GM12891 (cell line): ENCODE data around the gene MIA3.

Source experiments
- DNase-seq: peaks from one replicate; pipeline ENCODE4 v3.0.0; 2011; ENCODE audit warnings: low spot score; ENCODE audit not compliant: insufficient read length
- FAIRE-seq: peaks from 2 replicates; lab custom pipeline; 2011; peaks lifted over from hg19 to GRCh38; lab: Jason Lieb, UNC
- PAX5 ChIP-seq: IDR thresholded peaks from 2 replicates; pipeline ENCODE4 v1.6.1; 2011; ENCODE audit warnings: low read length, moderate library complexity, mild to moderate bottlenecking; ENCODE audit not compliant: insufficient read depth, severe bottlenecking
- POLR2A ChIP-seq: IDR thresholded peaks from 2 replicates; pipeline ENCODE4 v1.6.1; 2011; ENCODE audit warnings: low read depth, low read length, control low read depth
- POLR2AphosphoS5 ChIP-seq: IDR thresholded peaks from 2 replicates; pipeline ENCODE4 v1.6.1; 2011; ENCODE audit warnings: low read depth, low read length, control low read depth
- POU2F2 ChIP-seq: IDR thresholded peaks from 2 replicates; pipeline ENCODE4 v1.6.1; 2011; ENCODE audit warnings: low read depth, mild to moderate bottlenecking, control low read depth, low read length, moderate library complexity
- SPI1 ChIP-seq: IDR thresholded peaks from 2 replicates; pipeline ENCODE4 v1.6.1; 2011; ENCODE audit warnings: low read depth, low read length, control low read depth
- TAF1 ChIP-seq: IDR thresholded peaks from 2 replicates; pipeline ENCODE4 v1.6.1; 2011; ENCODE audit warnings: low read depth, low read length, control low read depth

The MIA3 gene

DNA sequence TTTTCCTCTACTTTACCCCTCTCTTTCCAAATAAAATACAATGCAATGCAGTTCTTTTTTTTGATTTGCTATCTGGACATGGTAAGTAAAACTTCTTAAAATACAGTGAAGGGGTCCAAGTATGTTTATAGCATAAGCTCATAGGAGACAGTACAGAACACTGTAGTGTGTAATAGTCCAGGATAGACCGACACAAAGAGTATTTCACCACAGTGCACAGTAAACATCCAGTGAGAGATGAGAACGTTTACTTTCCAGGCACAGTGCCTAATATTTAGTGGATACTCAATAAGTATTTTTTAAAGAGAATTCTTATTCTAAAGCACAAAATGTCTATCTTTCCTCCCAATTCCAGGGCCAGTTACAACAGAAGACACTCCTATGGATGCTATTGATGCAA lies 14.9 kb downstream of the MIA3 start:
- FAIRE-seq (no peak), DNase-seq (no peak)
- no peak for TF ChIP-seq TAF1
- TF ChIP-seq POU2F2, result no peak
- TF ChIP-seq PAX5, result no peak
- no peak for TF ChIP-seq POLR2AphosphoS5
- no peak for TF ChIP-seq POLR2A
- no peak for TF ChIP-seq SPI1

DNA sequence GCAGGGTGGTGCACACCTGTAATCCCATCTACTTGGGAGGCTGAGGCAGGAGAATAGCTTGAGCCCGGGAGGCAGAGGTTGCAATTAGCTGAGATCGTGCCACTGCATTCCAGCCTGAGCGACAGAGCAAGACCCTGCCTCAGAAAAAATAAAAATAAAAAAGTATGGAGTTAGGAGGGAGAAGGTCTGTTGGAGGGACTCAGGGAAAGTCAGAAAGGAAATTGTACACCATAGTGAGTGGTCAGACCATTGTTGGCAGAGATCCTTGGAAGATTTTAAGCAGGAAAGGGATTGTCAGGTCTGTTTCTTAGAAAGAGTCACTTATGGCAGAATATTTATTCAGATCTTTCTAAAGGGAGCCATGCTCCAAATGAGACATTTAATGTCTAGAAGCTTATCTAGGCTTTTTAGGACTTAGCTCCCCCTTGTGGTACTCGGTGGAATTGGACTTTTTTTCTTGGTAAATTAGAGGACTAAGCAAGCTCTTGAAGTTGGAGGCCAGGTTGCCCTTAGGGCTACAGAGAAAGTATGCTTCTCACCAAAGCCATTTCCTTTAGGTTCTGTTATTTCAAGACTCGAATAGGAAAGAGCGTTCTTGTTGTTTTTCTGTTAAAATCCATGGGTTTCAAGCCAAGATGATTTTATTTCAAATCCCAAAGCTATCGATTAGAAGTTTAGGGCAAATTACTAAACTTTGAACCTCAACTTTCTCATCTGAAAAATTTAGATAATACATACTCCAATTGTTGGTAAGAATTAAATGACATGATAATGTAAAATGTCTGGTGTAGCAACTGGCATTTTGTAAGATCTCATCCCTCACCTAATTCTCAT lies 16.5 kb downstream of the MIA3 start:
- FAIRE-seq (no peak), DNase-seq (peak; percentile 18)
- TF ChIP-seq PAX5 (no peak), TAF1 (no peak), SPI1 (no peak), POU2F2 (no peak), POLR2A (no peak), POLR2AphosphoS5 (no peak)

DNA sequence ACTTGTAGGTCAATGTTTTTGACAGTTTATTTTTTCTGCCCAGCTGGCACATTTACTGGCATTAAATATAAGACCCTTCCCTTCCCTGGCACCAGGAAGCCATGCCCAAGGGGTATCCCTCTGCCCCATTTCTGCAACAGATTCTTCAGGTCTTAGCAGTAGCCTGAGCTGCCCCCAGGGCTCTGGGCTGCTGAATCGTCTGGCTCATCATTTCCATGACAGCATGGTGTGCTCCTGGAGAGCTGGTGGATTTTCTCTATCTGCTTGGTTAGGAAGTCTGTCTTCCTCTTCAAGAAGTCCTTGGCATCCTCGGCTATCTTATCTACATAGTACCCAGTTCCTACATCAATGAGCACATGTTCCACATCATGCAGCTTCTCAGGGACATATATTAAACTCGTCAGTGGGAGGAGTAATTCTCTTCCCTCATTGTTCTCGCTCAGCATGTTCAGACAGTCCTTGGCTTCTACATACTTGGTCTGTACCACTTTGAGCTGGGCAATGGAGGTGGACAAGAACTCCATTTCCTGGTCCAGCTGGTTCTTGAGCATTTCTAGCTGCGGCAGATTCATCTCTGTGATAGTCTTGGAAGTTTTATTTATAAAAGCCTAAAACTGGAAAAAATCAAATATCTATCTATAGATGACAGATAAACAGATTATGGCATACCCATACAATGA lies 23.5 kb downstream of the MIA3 start:
- DNase-seq (no peak), FAIRE-seq (no peak)
- no peak for TF ChIP-seq POLR2A
- no peak for TF ChIP-seq POLR2AphosphoS5
- no peak for TF ChIP-seq TAF1
- TF ChIP-seq SPI1, result no peak
- no peak for TF ChIP-seq POU2F2
- TF ChIP-seq PAX5, result no peak

DNA sequence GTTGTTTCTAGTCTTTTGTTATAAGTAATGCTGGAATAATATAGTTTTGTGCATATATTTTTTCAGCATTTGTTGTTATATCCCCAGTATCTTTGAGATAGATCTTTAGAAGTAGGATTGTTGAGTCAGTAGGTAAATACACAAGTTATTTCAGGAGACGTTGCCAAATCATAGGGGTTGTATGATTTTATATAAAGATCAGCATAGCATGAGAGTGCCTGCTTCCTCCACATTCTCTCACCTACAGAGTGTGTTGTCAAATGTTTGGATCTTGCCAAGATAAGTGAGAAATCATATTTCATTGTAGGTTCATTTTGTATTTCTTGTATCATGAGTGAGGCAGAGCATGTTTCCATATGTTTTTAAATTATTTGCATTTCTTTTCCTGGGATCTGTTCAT lies 24.6 kb downstream of the MIA3 start:
- DNase-seq (no peak), FAIRE-seq (no peak)
- no peak for TF ChIP-seq POU2F2
- no peak for TF ChIP-seq POLR2AphosphoS5
- no peak for TF ChIP-seq PAX5
- TF ChIP-seq POLR2A, result no peak
- no peak for TF ChIP-seq SPI1
- TF ChIP-seq TAF1, result no peak

DNA sequence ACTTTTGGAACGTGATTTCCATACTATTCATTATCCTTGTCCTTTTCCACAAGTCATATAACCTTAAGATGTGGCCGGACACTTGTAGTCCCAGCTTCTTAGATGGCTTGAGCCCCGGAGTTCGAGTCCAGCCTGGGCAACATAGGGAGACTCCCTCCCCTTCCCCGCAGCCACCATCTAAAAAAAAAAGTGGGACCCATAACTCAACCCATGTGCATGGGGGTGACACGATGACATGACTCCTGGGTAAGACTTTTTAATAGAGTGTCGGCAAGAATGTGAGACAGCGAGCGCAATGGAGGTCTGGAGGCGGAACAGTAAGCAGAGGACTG lies 25.7 kb downstream of the MIA3 start:
- DNase-seq, result no peak
- FAIRE-seq, result no peak
- 0 out of 2 replicates have a peak, but pooled peaks have one; percentile 6 for TF ChIP-seq POU2F2
- TF ChIP-seq POLR2A, result no peak
- TF ChIP-seq TAF1, result peak; percentile 71; the same call in 1 of the 2 replicates
- TF ChIP-seq PAX5, result no peak

DNA sequence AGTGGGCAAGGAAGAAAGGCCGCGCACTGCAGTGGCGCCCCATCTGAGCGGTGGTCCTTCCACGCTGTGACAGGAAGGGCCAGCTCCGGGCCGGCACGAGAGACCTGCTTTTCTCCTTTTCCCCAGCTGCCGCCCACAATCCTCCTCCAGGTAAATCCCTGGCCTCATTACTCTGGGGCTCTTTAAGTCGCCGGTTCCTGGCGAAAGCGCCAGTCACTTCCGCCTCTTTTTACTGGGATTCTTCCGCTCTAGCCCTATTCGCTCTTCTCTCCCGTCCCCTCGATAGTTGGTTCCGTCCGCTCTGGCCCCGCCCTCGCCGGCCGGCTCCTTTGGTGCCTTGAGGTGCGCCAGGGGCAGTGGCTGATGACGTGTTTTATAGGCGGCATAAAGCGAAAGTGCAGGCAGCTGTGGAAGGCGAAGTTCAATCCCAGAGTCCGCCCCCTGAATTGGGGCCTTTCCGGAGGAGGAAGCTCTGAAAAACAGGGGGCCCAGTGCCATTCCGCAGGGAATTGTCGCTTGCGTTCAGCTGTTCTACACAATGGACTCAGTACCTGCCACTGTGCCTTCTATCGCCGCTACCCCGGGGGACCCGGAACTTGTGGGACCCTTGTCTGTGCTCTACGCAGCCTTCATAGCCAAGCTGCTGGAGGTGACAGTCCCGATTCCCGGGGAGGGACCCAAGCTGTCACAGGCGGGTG lies 26.2 kb downstream of the MIA3 start:
- TF ChIP-seq POU2F2, result peak; percentile 10; the same call in 1 of the 2 replicates
- no peak for TF ChIP-seq PAX5
- TF ChIP-seq POLR2AphosphoS5, result peak; percentile 88
- TF ChIP-seq TAF1, result no peak; the same call in none of the 2 replicates
- peak; percentile 36 for TF ChIP-seq SPI1
- peak; percentile 93 for TF ChIP-seq POLR2A
- peak; percentile 99 for FAIRE-seq
- peak; percentile 67 for DNase-seq

DNA sequence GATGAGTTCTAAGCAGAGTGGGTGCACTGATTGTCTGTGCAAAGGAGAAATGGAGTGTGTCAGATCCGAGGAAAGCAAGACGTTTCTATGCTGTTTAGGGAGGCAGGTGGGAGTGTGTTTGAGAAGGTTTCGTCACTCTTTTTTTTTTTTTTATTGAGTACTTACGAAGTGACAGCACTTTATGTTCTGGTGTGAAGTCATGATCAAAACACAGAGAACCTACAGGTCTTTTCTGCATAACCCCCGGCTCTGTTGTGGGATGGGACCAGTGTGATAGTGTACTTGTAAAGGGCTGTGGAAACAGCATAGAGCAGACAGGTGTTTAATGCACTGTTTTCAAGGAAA lies 26.7 kb downstream of the MIA3 start:
- FAIRE-seq (peak; percentile 5), DNase-seq (no peak)
- TF ChIP-seq PAX5 (no peak), POU2F2 (no peak), POLR2A (no peak), SPI1 (no peak)

DNA sequence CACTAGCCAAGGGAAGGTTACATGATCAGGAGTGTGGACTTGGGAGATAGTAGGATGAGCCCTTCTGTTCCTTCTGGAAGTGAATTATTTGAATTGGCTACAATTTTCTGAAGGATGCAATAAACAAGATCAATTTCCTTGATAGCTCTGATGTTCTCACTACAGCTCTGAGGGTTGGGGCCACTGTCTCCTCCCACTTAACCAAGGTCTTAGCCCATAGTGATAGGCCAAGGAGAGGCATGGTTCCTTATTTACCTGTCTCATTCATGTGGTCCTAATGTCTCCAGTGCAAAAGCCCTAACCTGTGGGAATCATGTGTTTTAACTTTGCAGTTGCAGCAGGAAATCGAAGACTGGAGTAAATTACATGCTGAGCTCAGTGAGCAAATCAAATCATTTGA lies 34.8 kb downstream of the MIA3 start:
- TF ChIP-seq POLR2AphosphoS5 (no peak), SPI1 (no peak), POLR2A (no peak), POU2F2 (no peak), PAX5 (no peak), TAF1 (no peak)
- DNase-seq (no peak), FAIRE-seq (peak; percentile 35)

DNA sequence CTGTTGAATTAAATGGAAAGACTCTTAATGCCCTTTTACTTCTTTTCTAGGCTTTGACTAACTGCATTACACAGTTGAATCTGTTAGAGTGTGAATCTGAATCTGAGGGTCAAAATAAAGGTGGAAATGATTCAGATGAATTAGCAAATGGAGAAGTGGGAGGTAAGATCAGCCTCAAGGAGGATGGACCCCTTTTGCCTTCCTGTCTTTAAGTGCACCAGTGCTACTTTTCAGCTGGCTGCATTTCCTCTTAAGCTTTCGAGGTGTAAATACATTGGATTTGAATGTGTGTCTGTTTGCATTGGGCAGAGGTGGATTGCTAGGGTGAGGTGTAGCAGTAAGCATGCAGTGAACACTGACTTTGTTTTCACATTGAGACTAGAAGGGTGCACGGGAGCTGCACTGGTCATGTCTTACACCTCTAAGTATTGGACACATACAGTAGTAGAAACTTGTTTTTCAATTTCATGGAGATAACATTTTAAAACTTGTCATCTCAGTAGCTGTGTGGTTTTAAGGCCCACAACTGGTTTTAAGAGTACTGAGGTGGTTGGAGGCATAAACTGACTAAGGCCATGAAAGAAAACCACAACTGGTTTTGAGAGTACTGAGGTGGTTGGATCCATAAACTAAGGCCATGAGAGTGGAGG lies 35.4 kb downstream of the MIA3 start:
- TF ChIP-seq TAF1, result no peak
- TF ChIP-seq SPI1, result peak; percentile 88
- FAIRE-seq, result peak; percentile 94
- peak; percentile 3 for DNase-seq

DNA sequence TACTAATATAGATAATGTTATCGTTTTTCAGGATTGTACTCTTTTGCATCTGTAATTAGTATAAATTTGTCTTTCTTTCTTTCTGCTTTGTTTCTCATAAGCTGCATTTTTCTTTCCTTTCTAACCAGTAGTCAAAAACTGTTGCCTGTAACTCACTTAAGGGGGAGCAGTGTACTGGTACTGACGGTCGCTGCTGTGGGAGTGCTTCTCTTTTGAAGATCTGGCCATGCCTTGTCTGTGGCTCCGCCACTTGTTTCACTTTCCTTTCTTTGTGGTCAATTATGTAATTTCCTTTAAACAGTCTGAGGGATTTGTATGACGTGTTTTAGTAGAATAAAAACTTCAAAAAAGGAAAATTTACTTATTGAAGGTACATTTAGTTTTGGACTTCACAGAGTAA lies 37.0 kb downstream of the MIA3 start:
- no peak for TF ChIP-seq POLR2AphosphoS5
- no peak for TF ChIP-seq POLR2A
- TF ChIP-seq PAX5, result peak; percentile 20
- no peak for TF ChIP-seq TAF1
- TF ChIP-seq SPI1, result no peak
- TF ChIP-seq POU2F2, result 0 out of 2 replicates have a peak, but pooled peaks have one; percentile 45
- FAIRE-seq (peak; percentile 95), DNase-seq (peak; percentile 22)
